ENCODE measurements around the gene DOK7.

The DOK7 gene

GRCh38 chr4:3498901-3499510 is 35.9 kb downstream of the DOK7 start:
- Histone ChIP-seq H3K9me3 (replicated peaks; ENCODE audit: low read length) (no peaks in the 10 kb centered on the region), H3K4me2 (ENCODE audit: low read length) (no peak overlapping the region), H3K9ac (ENCODE audit: low read depth, low read length) (no peak overlapping the region), H3K4me1 (ENCODE audit: control insufficient read depth, insufficient read depth, low read length) (peaks cover 10% of the 10 kb centered on the region), H3K36me3 (ENCODE audit: insufficient read depth, low read length) (peaks cover 14% of the 10 kb centered on the region), H3K4me3 (ENCODE audit: low read length) (no peak overlapping the region), H3K27me3 (ENCODE audit: control insufficient read depth, insufficient read depth, low read length) (no peaks in the 10 kb centered on the region)

GRCh38 chr4:3499710-3500109 is 36.6 kb downstream of the DOK7 start:
- H3K9ac ChIP-seq (ENCODE audit: low read depth, low read length): no peak overlapping the region
- no peak overlapping the region for H3K4me3 ChIP-seq (ENCODE audit: low read length)
- H3K27me3 ChIP-seq (ENCODE audit: control insufficient read depth, insufficient read depth, low read length): no peaks in the 10 kb centered on the region
- H3K36me3 ChIP-seq (ENCODE audit: insufficient read depth, low read length): peaks cover 11% of the 10 kb centered on the region
- no peaks in the 10 kb centered on the region for H3K9me3 ChIP-seq (replicated peaks; ENCODE audit: low read length)
- no peak overlapping the region for H3K4me2 ChIP-seq (ENCODE audit: low read length)
- peaks cover 3% of the 10 kb centered on the region for H3K4me1 ChIP-seq (ENCODE audit: control insufficient read depth, insufficient read depth, low read length)

- peaks cover 12% of the 10 kb centered on the region for H3K36me3 ChIP-seq (ENCODE audit: insufficient read depth, low read length)
- no peaks in the 10 kb centered on the region for H3K9me3 ChIP-seq (replicated peaks; ENCODE audit: low read length)
- no peaks in the 10 kb centered on the region for H3K27me3 ChIP-seq (ENCODE audit: control insufficient read depth, insufficient read depth, low read length)
- H3K4me3 ChIP-seq (ENCODE audit: low read length): no peak overlapping the region
- no peaks in the 10 kb centered on the region for H3K4me1 ChIP-seq (ENCODE audit: control insufficient read depth, insufficient read depth, low read length)
- H3K9ac ChIP-seq (ENCODE audit: low read depth, low read length): no peak overlapping the region
- no peak overlapping the region for H3K4me2 ChIP-seq (ENCODE audit: low read length)
Measured at GRCh38 chr4:3500111-3500510, 37.0 kb downstream of the DOK7 start.

- no peak overlapping the region for H3K4me2 ChIP-seq (ENCODE audit: low read length)
- no peak overlapping the region for H3K4me3 ChIP-seq (ENCODE audit: low read length)
- no peak overlapping the region for H3K9ac ChIP-seq (ENCODE audit: low read depth, low read length)
- H3K36me3 ChIP-seq (ENCODE audit: insufficient read depth, low read length): peaks cover 17% of the 10 kb centered on the region
- no peaks in the 10 kb centered on the region for H3K4me1 ChIP-seq (ENCODE audit: control insufficient read depth, insufficient read depth, low read length)
- H3K27me3 ChIP-seq (ENCODE audit: control insufficient read depth, insufficient read depth, low read length): no peaks in the 10 kb centered on the region
- H3K9me3 ChIP-seq (replicated peaks; ENCODE audit: low read length): no peaks in the 10 kb centered on the region
Measured at GRCh38 chr4:3500634-3501101, 37.6 kb downstream of the DOK7 start.

- Histone ChIP-seq H3K27me3 (ENCODE audit: control insufficient read depth, insufficient read depth, low read length) (no peaks in the 10 kb centered on the region), H3K9me3 (replicated peaks; ENCODE audit: low read length) (no peaks in the 10 kb centered on the region), H3K36me3 (ENCODE audit: insufficient read depth, low read length) (peaks cover 17% of the 10 kb centered on the region), H3K9ac (ENCODE audit: low read depth, low read length) (no peak overlapping the region), H3K4me3 (ENCODE audit: low read length) (no peak overlapping the region), H3K4me2 (ENCODE audit: low read length) (no peak overlapping the region), H3K4me1 (ENCODE audit: control insufficient read depth, insufficient read depth, low read length) (no peaks in the 10 kb centered on the region)
Measured at GRCh38 chr4:3501126-3501824, 38.2 kb downstream of the DOK7 start.

GRCh38 chr4:3501825-3502425 is 38.8 kb downstream of the DOK7 start:
- no peaks in the 10 kb centered on the region for H3K4me1 ChIP-seq (ENCODE audit: control insufficient read depth, insufficient read depth, low read length)
- H3K9ac ChIP-seq (ENCODE audit: low read depth, low read length): no peak overlapping the region
- H3K4me3 ChIP-seq (ENCODE audit: low read length): no peak overlapping the region
- no peaks in the 10 kb centered on the region for H3K27me3 ChIP-seq (ENCODE audit: control insufficient read depth, insufficient read depth, low read length)
- no peaks in the 10 kb centered on the region for H3K9me3 ChIP-seq (replicated peaks; ENCODE audit: low read length)
- no peak overlapping the region for H3K4me2 ChIP-seq (ENCODE audit: low read length)
- H3K36me3 ChIP-seq (ENCODE audit: insufficient read depth, low read length): peaks cover 17% of the 10 kb centered on the region

- H3K4me3 ChIP-seq (ENCODE audit: low read length): no peak overlapping the region
- no peak overlapping the region for H3K4me2 ChIP-seq (ENCODE audit: low read length)
- no peaks in the 10 kb centered on the region for H3K4me1 ChIP-seq (ENCODE audit: control insufficient read depth, insufficient read depth, low read length)
- no peaks in the 10 kb centered on the region for H3K27me3 ChIP-seq (ENCODE audit: control insufficient read depth, insufficient read depth, low read length)
- no peak overlapping the region for H3K9ac ChIP-seq (ENCODE audit: low read depth, low read length)
- H3K36me3 ChIP-seq (ENCODE audit: insufficient read depth, low read length): peaks cover 17% of the 10 kb centered on the region
- H3K9me3 ChIP-seq (replicated peaks; ENCODE audit: low read length): no peaks in the 10 kb centered on the region
Measured at GRCh38 chr4:3502941-3503936, 40.1 kb downstream of the DOK7 start.

- no peaks in the 10 kb centered on the region for H3K27me3 ChIP-seq (ENCODE audit: control insufficient read depth, insufficient read depth, low read length)
- H3K4me2 ChIP-seq (ENCODE audit: low read length): no peak overlapping the region
- H3K4me1 ChIP-seq (ENCODE audit: control insufficient read depth, insufficient read depth, low read length): no peaks in the 10 kb centered on the region
- peaks cover 26% of the 10 kb centered on the region for H3K36me3 ChIP-seq (ENCODE audit: insufficient read depth, low read length)
- H3K4me3 ChIP-seq (ENCODE audit: low read length): no peak overlapping the region
- H3K9ac ChIP-seq (ENCODE audit: low read depth, low read length): no peak overlapping the region
- no peaks in the 10 kb centered on the region for H3K9me3 ChIP-seq (replicated peaks; ENCODE audit: low read length)
Measured at GRCh38 chr4:3505231-3505630, 42.1 kb downstream of the DOK7 start.

- Histone ChIP-seq H3K4me2 (ENCODE audit: low read length) (no peak overlapping the region), H3K9ac (ENCODE audit: low read depth, low read length) (no peak overlapping the region), H3K36me3 (ENCODE audit: insufficient read depth, low read length) (peaks cover 48% of the 10 kb centered on the region), H3K27me3 (ENCODE audit: control insufficient read depth, insufficient read depth, low read length) (no peaks in the 10 kb centered on the region), H3K4me1 (ENCODE audit: control insufficient read depth, insufficient read depth, low read length) (no peaks in the 10 kb centered on the region), H3K4me3 (ENCODE audit: low read length) (no peak overlapping the region), H3K9me3 (replicated peaks; ENCODE audit: low read length) (no peaks in the 10 kb centered on the region)
Measured at GRCh38 chr4:3508542-3508941, 45.4 kb downstream of the DOK7 start.

GRCh38 chr4:3510481-3510880 is 47.4 kb downstream of the DOK7 start:
- Histone ChIP-seq H3K4me1 (ENCODE audit: control insufficient read depth, insufficient read depth, low read length) (no peaks in the 10 kb centered on the region), H3K36me3 (ENCODE audit: insufficient read depth, low read length) (peaks cover 51% of the 10 kb centered on the region), H3K4me2 (ENCODE audit: low read length) (no peak overlapping the region), H3K4me3 (ENCODE audit: low read length) (no peak overlapping the region), H3K27me3 (ENCODE audit: control insufficient read depth, insufficient read depth, low read length) (no peaks in the 10 kb centered on the region), H3K9ac (ENCODE audit: low read depth, low read length) (no peak overlapping the region), H3K9me3 (replicated peaks; ENCODE audit: low read length) (no peaks in the 10 kb centered on the region)

GRCh38 chr4:3511187-3511586 is 48.1 kb downstream of the DOK7 start:
- Histone ChIP-seq H3K9ac (ENCODE audit: low read depth, low read length) (no peak overlapping the region), H3K27me3 (ENCODE audit: control insufficient read depth, insufficient read depth, low read length) (no peaks in the 10 kb centered on the region), H3K9me3 (replicated peaks; ENCODE audit: low read length) (no peaks in the 10 kb centered on the region), H3K4me2 (ENCODE audit: low read length) (no peak overlapping the region), H3K4me3 (ENCODE audit: low read length) (no peak overlapping the region), H3K36me3 (ENCODE audit: insufficient read depth, low read length) (peaks cover 56% of the 10 kb centered on the region), H3K4me1 (ENCODE audit: control insufficient read depth, insufficient read depth, low read length) (no peaks in the 10 kb centered on the region)

All from skeletal muscle satellite cell (primary cell).